Measurements from ENCODE around the gene ALDOB. TPM values are rescaled to one million over a fixed set of nuclear protein-coding genes. Genes with fewer than 3 reads are reported as not detected.

Gene ALDOB
- total and polyA plus RNA-seq, 9 donors: 0.27 to 21.1 (median 0.68) TPM

- no peak overlapping the region for H3K4me3 ChIP-seq (ENCODE audit: low read length)
- H3K27me3 ChIP-seq (ENCODE audit: control insufficient read depth, insufficient read depth, low read length): no peaks in the 10 kb centered on the region
- no CpG with 5 or more reads among the region's 3 CpGs for WGBS (ENCODE audit: insufficient coverage)
- no peak overlapping the region for H3K27ac ChIP-seq (ENCODE audit: low read length)
- no peaks in the 10 kb centered on the region for H3K4me1 ChIP-seq (ENCODE audit: control insufficient read depth, insufficient read depth, low read length)
- no peak for DNase-seq
- H3K9me3 ChIP-seq (replicated peaks; ENCODE audit: control insufficient read depth, low read depth, low read length): no peaks in the 10 kb centered on the region
- H3K36me3 ChIP-seq (ENCODE audit: control insufficient read depth, insufficient read depth, low read length): no peaks in the 10 kb centered on the region
Measured at GRCh38 chr9:101428909-101429308, 6.7 kb downstream of the ALDOB start.

GRCh38 chr9:101427957-101428655 lies 7.5 kb downstream of the ALDOB start:
- H3K9me3 ChIP-seq (replicated peaks; ENCODE audit: control insufficient read depth, low read depth, low read length): no peaks in the 10 kb centered on the region
- H3K27me3 ChIP-seq (ENCODE audit: control insufficient read depth, insufficient read depth, low read length): no peaks in the 10 kb centered on the region
- no peak overlapping the region for H3K27ac ChIP-seq (ENCODE audit: low read length)
- no peak for DNase-seq
- no peak overlapping the region for H3K4me3 ChIP-seq (ENCODE audit: low read length)
- H3K36me3 ChIP-seq (ENCODE audit: control insufficient read depth, insufficient read depth, low read length): no peaks in the 10 kb centered on the region
- no peaks in the 10 kb centered on the region for H3K4me1 ChIP-seq (ENCODE audit: control insufficient read depth, insufficient read depth, low read length)
- WGBS (ENCODE audit: insufficient coverage): no CpG with 5 or more reads among the region's 3 CpGs

- Histone ChIP-seq H3K27ac (ENCODE audit: low read length) (no peak overlapping the region), H3K27me3 (ENCODE audit: control insufficient read depth, insufficient read depth, low read length) (no peaks in the 10 kb centered on the region), H3K4me1 (ENCODE audit: control insufficient read depth, insufficient read depth, low read length) (no peaks in the 10 kb centered on the region), H3K4me3 (ENCODE audit: low read length) (no peak overlapping the region), H3K36me3 (ENCODE audit: control insufficient read depth, insufficient read depth, low read length) (no peaks in the 10 kb centered on the region), H3K9me3 (replicated peaks; ENCODE audit: control insufficient read depth, low read depth, low read length) (no peaks in the 10 kb centered on the region)
- WGBS (ENCODE audit: insufficient coverage): 85% methylated on average over 6 of the region's 8 CpGs
- no peak for DNase-seq
Measured at GRCh38 chr9:101427358-101427757, 8.2 kb downstream of the ALDOB start.

- Histone ChIP-seq H3K27me3 (ENCODE audit: control insufficient read depth, insufficient read depth, low read length) (no peaks in the 10 kb centered on the region), H3K4me3 (ENCODE audit: low read length) (no peak overlapping the region), H3K4me1 (ENCODE audit: control insufficient read depth, insufficient read depth, low read length) (no peaks in the 10 kb centered on the region), H3K36me3 (ENCODE audit: control insufficient read depth, insufficient read depth, low read length) (no peaks in the 10 kb centered on the region), H3K27ac (ENCODE audit: low read length) (no peak overlapping the region), H3K9me3 (replicated peaks; ENCODE audit: control insufficient read depth, low read depth, low read length) (no peaks in the 10 kb centered on the region)
- DNase-seq: peak; percentile 10
- no CpG with 5 or more reads among the region's 5 CpGs for WGBS (ENCODE audit: insufficient coverage)
Measured at GRCh38 chr9:101421653-101422065, 13.9 kb downstream of the ALDOB start.

- 75% methylated on average over 1 of the region's 2 CpGs for WGBS (ENCODE audit: insufficient coverage)
- DNase-seq: no peak
- no peaks in the 10 kb centered on the region for H3K27me3 ChIP-seq (ENCODE audit: control insufficient read depth, insufficient read depth, low read length)
- H3K36me3 ChIP-seq (ENCODE audit: control insufficient read depth, insufficient read depth, low read length): no peaks in the 10 kb centered on the region
- no peak overlapping the region for H3K27ac ChIP-seq (ENCODE audit: low read length)
- H3K4me3 ChIP-seq (ENCODE audit: low read length): no peak overlapping the region
- peaks cover 7% of the 10 kb centered on the region for H3K9me3 ChIP-seq (replicated peaks; ENCODE audit: control insufficient read depth, low read depth, low read length)
- no peaks in the 10 kb centered on the region for H3K4me1 ChIP-seq (ENCODE audit: control insufficient read depth, insufficient read depth, low read length)
Measured at GRCh38 chr9:101419863-101420262, 15.7 kb downstream of the ALDOB start.

GRCh38 chr9:101418518-101419430 lies 16.8 kb downstream of the ALDOB start:
- DNase-seq: peak; percentile 11
- Histone ChIP-seq H3K36me3 (ENCODE audit: control insufficient read depth, insufficient read depth, low read length) (no peaks in the 10 kb centered on the region), H3K4me3 (ENCODE audit: low read length) (no peak overlapping the region), H3K27ac (ENCODE audit: low read length) (no peak overlapping the region), H3K4me1 (ENCODE audit: control insufficient read depth, insufficient read depth, low read length) (no peaks in the 10 kb centered on the region), H3K27me3 (ENCODE audit: control insufficient read depth, insufficient read depth, low read length) (no peaks in the 10 kb centered on the region), H3K9me3 (replicated peaks; ENCODE audit: control insufficient read depth, low read depth, low read length) (peaks cover 8% of the 10 kb centered on the region)
- 36% methylated on average over 3 of the region's 7 CpGs for WGBS (ENCODE audit: insufficient coverage)

- Histone ChIP-seq H3K27ac (ENCODE audit: low read length) (no peak overlapping the region), H3K36me3 (ENCODE audit: control insufficient read depth, insufficient read depth, low read length) (no peaks in the 10 kb centered on the region), H3K4me1 (ENCODE audit: control insufficient read depth, insufficient read depth, low read length) (no peaks in the 10 kb centered on the region), H3K9me3 (replicated peaks; ENCODE audit: control insufficient read depth, low read depth, low read length) (peaks cover 16% of the 10 kb centered on the region), H3K27me3 (ENCODE audit: control insufficient read depth, insufficient read depth, low read length) (no peaks in the 10 kb centered on the region), H3K4me3 (ENCODE audit: low read length) (no peak overlapping the region)
- no peak for DNase-seq
Measured at GRCh38 chr9:101417977-101418376, 17.6 kb downstream of the ALDOB start.

- peaks cover 21% of the 10 kb centered on the region for H3K9me3 ChIP-seq (replicated peaks; ENCODE audit: control insufficient read depth, low read depth, low read length)
- no peak for DNase-seq
- H3K36me3 ChIP-seq (ENCODE audit: control insufficient read depth, insufficient read depth, low read length): peaks cover 2% of the 10 kb centered on the region
- H3K27ac ChIP-seq (ENCODE audit: low read length): no peak overlapping the region
- H3K27me3 ChIP-seq (ENCODE audit: control insufficient read depth, insufficient read depth, low read length): no peaks in the 10 kb centered on the region
- H3K4me3 ChIP-seq (ENCODE audit: low read length): no peak overlapping the region
- no peaks in the 10 kb centered on the region for H3K4me1 ChIP-seq (ENCODE audit: control insufficient read depth, insufficient read depth, low read length)
Measured at GRCh38 chr9:101417389-101417788, 18.2 kb downstream of the ALDOB start.

- peaks cover 2% of the 10 kb centered on the region for H3K36me3 ChIP-seq (ENCODE audit: control insufficient read depth, insufficient read depth, low read length)
- DNase-seq: no peak
- no peak overlapping the region for H3K4me3 ChIP-seq (ENCODE audit: low read length)
Measured at GRCh38 chr9:101415578-101415977, 20.0 kb downstream of the ALDOB start.

GRCh38 chr9:101414839-101415238 lies 20.7 kb downstream of the ALDOB start:
- H3K4me1 ChIP-seq (ENCODE audit: control insufficient read depth, insufficient read depth, low read length): no peaks in the 10 kb centered on the region
- H3K27me3 ChIP-seq (ENCODE audit: control insufficient read depth, insufficient read depth, low read length): no peaks in the 10 kb centered on the region
- H3K9me3 ChIP-seq (replicated peaks; ENCODE audit: control insufficient read depth, low read depth, low read length): peaks cover 44% of the 10 kb centered on the region
- H3K36me3 ChIP-seq (ENCODE audit: control insufficient read depth, insufficient read depth, low read length): peaks cover 2% of the 10 kb centered on the region
- no peak overlapping the region for H3K4me3 ChIP-seq (ENCODE audit: low read length)
- no peak for DNase-seq
- H3K27ac ChIP-seq (ENCODE audit: low read length): no peak overlapping the region

More at GRCh38 chr9:101415578-101415977, 20.0 kb downstream of the ALDOB start:
- Histone ChIP-seq H3K27me3 (ENCODE audit: control insufficient read depth, insufficient read depth, low read length) (no peaks in the 10 kb centered on the region), H3K27ac (ENCODE audit: low read length) (no peak overlapping the region), H3K9me3 (replicated peaks; ENCODE audit: control insufficient read depth, low read depth, low read length) (peaks cover 36% of the 10 kb centered on the region), H3K4me1 (ENCODE audit: control insufficient read depth, insufficient read depth, low read length) (no peaks in the 10 kb centered on the region)

All from muscle of leg (tissue), 11 donors.